ENCODE results near the gene RAC3.
A peak's percentile ranks its signal among the peaks of the same experiment; 100 is the strongest.

Gene RAC3

DNA sequence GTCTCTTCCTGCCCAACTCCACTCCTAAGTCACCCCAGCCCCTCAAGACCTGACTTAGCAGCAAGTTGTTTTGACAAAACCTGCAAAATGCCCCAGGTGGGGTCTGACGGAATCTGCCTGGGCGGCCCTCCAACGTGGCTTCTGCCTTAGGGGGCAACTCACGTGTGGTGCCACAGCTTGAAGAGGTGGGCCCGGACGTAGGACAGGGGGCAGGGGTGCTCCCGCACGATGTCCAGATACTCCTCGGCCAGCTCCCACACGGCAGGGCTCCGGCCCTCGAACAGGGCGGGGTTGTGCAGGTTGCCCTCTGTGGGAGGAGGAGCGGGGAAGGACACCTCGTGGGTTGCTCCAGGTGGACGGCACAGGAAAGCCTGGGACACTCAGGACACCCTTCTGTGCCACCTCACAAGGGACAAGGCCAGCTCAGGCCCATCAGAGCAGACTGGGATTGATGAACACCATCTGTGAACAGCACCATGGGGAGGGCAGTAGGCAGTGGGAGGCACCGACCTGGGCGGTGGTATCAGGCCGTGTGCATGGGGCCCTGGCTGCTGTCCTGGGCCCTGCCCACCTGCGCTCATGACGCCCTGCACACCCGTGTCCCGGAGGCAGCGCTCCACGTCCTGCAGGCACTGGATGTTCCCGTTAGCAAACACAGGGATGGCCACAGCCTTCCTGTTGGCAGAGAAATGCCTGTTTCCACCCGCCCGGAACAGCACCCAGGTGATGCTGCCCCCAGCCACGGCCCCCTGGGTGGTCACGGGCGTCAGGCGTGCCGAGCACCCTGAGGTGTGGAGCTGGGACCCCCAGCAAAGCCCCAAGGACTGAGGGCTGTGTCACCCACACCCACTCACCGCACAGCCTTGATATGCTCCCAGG is 29.8 kb downstream of the RAC3 start:
- peaks cover 62% of the 10 kb centered on the region for H3K36me3 ChIP-seq (ENCODE audit: control insufficient read depth, insufficient read depth, low read length)
- WGBS, 2 experiments (ENCODE audit: insufficient coverage in 2 of 2), result 93 to 95% methylated on average over 29 to 34 of the region's 34 CpGs
- no peak overlapping the region for H3K4me3 ChIP-seq (ENCODE audit: extremely low read depth, insufficient read depth, low read length, poor library complexity, severe bottlenecking)

DNA sequence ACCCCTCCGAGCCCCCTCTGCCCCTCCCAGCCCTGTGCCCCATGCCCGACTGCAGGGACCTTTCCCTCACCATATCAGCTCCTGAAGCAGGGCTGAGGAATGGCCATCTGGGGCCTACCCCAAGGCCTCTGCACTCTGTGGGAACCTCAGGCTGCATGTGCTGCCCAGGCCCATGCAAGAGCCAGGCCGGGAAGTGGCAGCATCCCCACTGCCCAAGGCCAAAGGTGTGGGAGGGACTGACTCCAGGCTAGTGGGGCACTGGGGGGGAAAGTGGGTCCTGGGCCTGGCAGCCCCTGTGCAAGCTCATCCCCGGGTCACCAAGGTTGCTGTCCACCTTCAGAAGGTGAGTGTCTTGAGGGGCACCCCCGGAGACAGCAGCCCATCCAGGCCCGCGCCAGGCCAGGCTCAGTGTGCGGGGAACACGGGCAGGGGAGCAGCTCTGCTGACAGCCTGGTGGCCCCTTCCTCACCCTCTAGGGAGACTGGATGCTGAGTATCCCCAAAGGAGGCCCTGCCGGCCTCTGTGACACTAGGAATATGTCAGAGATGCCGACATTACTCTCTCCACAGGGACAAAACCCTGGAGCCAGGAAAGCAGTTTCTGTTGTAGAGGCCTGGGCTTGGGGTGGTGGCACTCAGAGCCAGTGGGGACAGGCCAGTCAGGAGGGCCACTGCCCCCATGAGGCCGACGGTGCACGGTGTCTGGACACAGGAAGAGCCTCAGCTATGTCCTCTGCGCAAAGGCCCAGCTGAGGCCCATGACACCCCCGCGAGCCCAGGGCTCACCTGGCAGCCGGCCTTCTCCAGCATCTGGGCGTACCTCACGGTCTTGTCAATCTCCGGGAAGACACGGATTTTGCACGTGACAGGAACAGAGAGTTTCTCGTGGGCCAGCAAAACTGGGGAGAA is 30.9 kb downstream of the RAC3 start:
- Histone ChIP-seq H3K4me3 (ENCODE audit: extremely low read depth, insufficient read depth, low read length, poor library complexity, severe bottlenecking) (no peak overlapping the region), H3K4me1 (ENCODE audit: control insufficient read depth, insufficient read depth, low read length, poor library complexity, severe bottlenecking) (peaks cover 9% of the 10 kb centered on the region), H3K36me3 (ENCODE audit: control insufficient read depth, insufficient read depth, low read length) (peaks cover 52% of the 10 kb centered on the region), H3K27ac (ENCODE audit: low read depth, low read length, severe bottlenecking) (no peak overlapping the region), H3K9me3 (ENCODE audit: control insufficient read depth, low read length) (no peaks in the 10 kb centered on the region)
- WGBS, 2 experiments (ENCODE audit: insufficient coverage in 2 of 2), result 91 to 98% methylated on average over 19 to 22 of the region's 24 CpGs

More for the DNA sequence above, 29.8 kb downstream of the RAC3 start:
- Histone ChIP-seq H3K9me3 (ENCODE audit: control insufficient read depth, low read length) (no peaks in the 10 kb centered on the region), H3K4me1 (ENCODE audit: control insufficient read depth, insufficient read depth, low read length, poor library complexity, severe bottlenecking) (peaks cover 9% of the 10 kb centered on the region), H3K27ac (ENCODE audit: low read depth, low read length, severe bottlenecking) (no peak overlapping the region)

DNA sequence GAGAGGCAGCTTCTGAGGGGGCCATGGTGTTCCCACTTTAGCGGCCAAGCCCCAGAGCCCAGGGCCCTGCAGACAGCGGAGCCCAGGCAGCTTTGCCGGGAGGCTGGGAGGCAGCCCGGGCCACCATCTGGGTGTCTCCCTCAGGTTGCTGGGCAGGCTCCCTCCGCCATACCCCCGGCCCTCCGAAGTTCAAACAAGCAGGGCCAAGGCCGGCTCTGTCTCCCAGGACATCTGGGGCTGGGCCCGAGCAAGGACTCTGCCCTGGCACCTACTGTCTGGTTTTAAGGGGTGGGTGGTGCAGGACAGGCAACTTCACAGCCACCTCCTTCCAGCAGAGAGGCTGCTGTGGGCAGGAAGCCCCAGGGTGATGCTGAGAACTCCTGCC is 31.5 kb downstream of the RAC3 start:
- H3K36me3 ChIP-seq (ENCODE audit: control insufficient read depth, insufficient read depth, low read length), result peaks cover 46% of the 10 kb centered on the region
- no peaks in the 10 kb centered on the region for H3K9me3 ChIP-seq (ENCODE audit: control insufficient read depth, low read length)
- 96 to 98% methylated on average over 9 of the region's 9 CpGs for WGBS, 2 experiments (ENCODE audit: insufficient coverage in 2 of 2)
- no peak overlapping the region for H3K27ac ChIP-seq (ENCODE audit: low read depth, low read length, severe bottlenecking)
- H3K4me1 ChIP-seq (ENCODE audit: control insufficient read depth, insufficient read depth, low read length, poor library complexity, severe bottlenecking), result peaks cover 9% of the 10 kb centered on the region
- H3K4me3 ChIP-seq (ENCODE audit: extremely low read depth, insufficient read depth, low read length, poor library complexity, severe bottlenecking), result no peak overlapping the region

DNA sequence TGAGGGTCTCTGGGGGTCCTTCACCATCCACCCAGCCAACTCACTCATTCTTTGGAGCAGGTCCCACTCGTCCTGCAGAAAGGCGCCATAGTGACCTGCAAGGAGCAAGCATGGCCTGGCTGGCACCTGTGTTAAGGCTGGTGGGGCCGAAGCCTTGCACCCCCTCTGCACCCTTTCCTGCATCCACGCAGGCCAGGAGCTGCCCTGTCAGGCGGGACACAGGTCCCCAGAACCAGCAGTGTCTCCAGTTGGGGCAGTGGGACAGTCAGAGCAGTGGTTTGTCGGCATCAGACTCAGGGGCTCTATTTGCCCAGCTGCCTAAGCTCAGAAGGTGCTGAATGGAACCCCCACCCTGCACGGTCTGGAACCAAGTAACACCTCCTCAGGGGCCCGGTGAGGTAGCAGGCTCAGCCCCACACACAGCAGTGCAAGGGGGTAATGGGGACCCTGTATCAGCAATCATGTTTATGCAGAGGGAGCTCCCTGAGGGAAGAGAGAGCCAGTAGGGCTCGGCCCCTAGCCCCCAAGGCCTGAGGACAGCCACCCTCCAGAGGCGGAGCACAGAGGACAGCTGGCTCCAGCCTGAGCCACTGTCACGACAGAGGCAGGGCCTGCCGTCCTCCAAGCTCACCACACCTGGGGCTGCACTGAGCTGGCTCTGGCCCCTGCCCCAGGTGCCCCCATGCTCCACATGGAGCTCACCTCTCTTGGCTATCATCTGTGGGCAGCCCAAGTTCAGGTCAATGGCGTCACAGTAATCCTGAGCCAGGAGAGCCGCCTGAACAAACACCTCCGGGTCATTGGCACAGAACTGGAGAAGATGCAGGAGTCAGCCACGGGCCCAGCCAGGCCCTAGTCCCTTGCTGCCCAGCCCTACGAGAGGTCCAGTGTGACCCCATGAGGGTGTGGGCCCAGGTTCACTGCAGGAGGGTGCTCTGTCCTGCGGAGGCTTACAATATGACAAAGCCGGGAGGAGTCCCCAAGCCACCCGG is 32.2 kb downstream of the RAC3 start:
- 91 to 94% methylated on average over 19 to 20 of the region's 20 CpGs for WGBS, 2 experiments (ENCODE audit: insufficient coverage in 2 of 2)
- Histone ChIP-seq H3K36me3 (ENCODE audit: control insufficient read depth, insufficient read depth, low read length) (peaks cover 39% of the 10 kb centered on the region), H3K4me1 (ENCODE audit: control insufficient read depth, insufficient read depth, low read length, poor library complexity, severe bottlenecking) (peaks cover 9% of the 10 kb centered on the region), H3K9me3 (ENCODE audit: control insufficient read depth, low read length) (no peaks in the 10 kb centered on the region), H3K4me3 (ENCODE audit: extremely low read depth, insufficient read depth, low read length, poor library complexity, severe bottlenecking) (no peak overlapping the region), H3K27ac (ENCODE audit: low read depth, low read length, severe bottlenecking) (no peak overlapping the region)

DNA sequence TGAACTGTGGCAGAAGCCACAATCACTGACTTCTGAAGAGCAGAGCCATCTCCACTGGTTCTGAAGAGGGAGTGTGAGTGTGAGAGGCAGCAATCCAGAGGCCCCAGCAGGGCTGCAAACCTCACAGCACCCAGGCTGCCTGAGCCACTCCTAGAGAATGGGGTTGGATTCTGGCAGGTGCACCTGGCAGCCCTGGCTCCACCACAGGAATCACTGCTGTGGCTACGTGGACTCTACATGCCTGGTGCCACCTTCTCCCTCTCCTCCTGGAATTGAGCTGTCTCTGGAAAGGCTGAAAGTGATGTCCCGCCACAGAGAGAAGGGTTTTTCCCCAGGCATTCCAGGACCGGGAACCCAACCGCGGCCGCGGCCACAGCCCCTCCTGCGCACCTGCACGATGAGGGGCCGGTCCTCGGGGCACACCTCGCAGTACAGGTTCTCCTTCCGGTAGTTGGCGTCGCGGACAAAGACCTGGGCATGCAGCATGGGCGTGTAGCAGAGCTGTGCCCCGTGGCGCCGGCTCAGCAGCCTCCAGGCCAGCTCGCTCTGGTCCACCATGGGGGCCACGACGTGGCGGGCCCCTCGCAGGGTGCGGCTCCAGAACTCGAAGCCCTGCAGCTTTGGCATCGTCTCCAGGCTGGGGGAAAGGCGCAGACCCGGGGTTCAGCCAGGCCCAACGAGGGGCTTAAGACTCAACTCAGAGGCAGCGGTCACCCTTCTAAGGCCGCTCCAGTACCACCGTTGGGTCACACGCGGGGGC is 33.1 kb downstream of the RAC3 start:
- Histone ChIP-seq H3K36me3 (ENCODE audit: control insufficient read depth, insufficient read depth, low read length) (peaks cover 33% of the 10 kb centered on the region), H3K4me1 (ENCODE audit: control insufficient read depth, insufficient read depth, low read length, poor library complexity, severe bottlenecking) (peaks cover 9% of the 10 kb centered on the region), H3K9me3 (ENCODE audit: control insufficient read depth, low read length) (no peaks in the 10 kb centered on the region), H3K4me3 (ENCODE audit: extremely low read depth, insufficient read depth, low read length, poor library complexity, severe bottlenecking) (peak overlapping the region; percentile 66), H3K27ac (ENCODE audit: low read depth, low read length, severe bottlenecking) (no peak overlapping the region)
- 68 to 69% methylated on average over 34 to 36 of the region's 36 CpGs for WGBS, 2 experiments (ENCODE audit: insufficient coverage in 2 of 2)

DNA sequence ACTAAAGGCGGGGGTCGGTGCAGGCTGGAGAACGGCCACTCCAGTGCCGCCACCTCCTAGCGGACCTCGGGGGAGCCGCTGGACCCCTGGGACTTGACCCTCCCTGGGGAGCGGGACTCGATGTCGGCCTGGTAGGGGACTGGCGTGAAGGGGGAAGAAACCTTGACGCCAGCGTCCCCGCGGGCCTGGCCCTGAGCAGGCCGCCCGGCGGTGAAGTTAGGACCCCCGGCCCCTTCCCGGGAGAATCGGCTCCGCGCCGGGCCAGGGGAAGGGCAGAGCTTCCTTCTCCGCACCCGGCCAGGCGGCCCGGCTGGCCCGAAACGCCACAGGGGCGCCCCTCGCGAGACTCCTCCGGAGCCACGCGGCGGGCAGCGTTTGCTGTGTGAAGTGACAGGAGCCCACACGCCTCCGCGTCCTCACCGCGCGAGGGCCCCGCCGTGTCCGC is 33.7 kb downstream of the RAC3 start:
- 1 to 2% methylated on average over 34 to 43 of the region's 47 CpGs for WGBS, 2 experiments (ENCODE audit: insufficient coverage in 2 of 2)
- H3K27ac ChIP-seq (ENCODE audit: low read depth, low read length, severe bottlenecking), result no peak overlapping the region

DNA sequence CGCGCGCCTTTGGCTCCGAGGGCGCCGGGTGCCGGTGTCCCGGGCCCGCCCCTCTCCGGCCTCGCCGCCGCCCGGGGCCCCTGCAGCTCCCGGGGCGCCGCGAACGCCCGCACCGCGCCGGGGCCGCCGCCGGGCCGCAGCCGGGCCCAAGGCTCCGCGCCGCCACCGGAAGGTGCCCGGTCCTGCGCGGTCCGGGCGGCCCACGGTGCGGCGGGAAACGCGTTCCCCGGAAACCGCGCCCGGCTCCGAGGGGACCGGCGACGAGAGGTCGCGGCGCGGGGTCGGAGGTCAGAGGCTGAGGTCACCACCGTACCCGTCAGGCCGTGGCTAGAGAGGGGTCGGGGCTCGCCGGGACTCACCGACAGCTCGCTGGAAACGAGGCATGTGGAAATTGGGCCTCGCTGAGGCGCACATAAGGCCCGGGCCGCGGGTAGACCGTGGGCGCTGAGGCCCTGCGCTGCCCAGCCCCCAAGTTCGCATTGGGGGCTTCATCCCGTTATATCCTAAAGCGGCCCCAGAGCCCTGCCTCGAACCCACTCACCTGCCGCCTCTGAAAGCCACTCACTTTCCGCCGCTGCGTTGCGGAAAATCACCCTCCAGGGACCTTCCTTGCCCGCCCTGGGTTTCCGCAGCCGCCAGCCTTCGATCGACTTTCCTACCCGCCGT is 34.3 kb downstream of the RAC3 start, which contains the start of gene DUS1L:
DUS1L (minus strand) TSS at position 167 of the 666 bp plus-strand sequence. CDS start 745 bp downstream, outside the sequence.
- peak within 1 kb of the TSS; percentile 36 for H3K27ac ChIP-seq (ENCODE audit: low read depth, low read length, severe bottlenecking)
- no peaks in the 10 kb centered on the region for H3K9me3 ChIP-seq (ENCODE audit: control insufficient read depth, low read length)
- peaks cover 9% of the 10 kb centered on the region for H3K4me1 ChIP-seq (ENCODE audit: control insufficient read depth, insufficient read depth, low read length, poor library complexity, severe bottlenecking)
- 7 to 14% methylated on average over 67 to 88 of the region's 88 CpGs for WGBS, 2 experiments (ENCODE audit: insufficient coverage in 2 of 2)
- H3K4me3 ChIP-seq (ENCODE audit: extremely low read depth, insufficient read depth, low read length, poor library complexity, severe bottlenecking), result peak within 1 kb of the TSS; percentile 66
- peaks cover 25% of the 10 kb centered on the region for H3K36me3 ChIP-seq (ENCODE audit: control insufficient read depth, insufficient read depth, low read length)

More for the DNA sequence above, 33.7 kb downstream of the RAC3 start:
- Histone ChIP-seq H3K9me3 (ENCODE audit: control insufficient read depth, low read length) (no peaks in the 10 kb centered on the region), H3K36me3 (ENCODE audit: control insufficient read depth, insufficient read depth, low read length) (peaks cover 29% of the 10 kb centered on the region), H3K4me1 (ENCODE audit: control insufficient read depth, insufficient read depth, low read length, poor library complexity, severe bottlenecking) (peaks cover 9% of the 10 kb centered on the region), H3K4me3 (ENCODE audit: extremely low read depth, insufficient read depth, low read length, poor library complexity, severe bottlenecking) (peak overlapping the region; percentile 66)

DNA sequence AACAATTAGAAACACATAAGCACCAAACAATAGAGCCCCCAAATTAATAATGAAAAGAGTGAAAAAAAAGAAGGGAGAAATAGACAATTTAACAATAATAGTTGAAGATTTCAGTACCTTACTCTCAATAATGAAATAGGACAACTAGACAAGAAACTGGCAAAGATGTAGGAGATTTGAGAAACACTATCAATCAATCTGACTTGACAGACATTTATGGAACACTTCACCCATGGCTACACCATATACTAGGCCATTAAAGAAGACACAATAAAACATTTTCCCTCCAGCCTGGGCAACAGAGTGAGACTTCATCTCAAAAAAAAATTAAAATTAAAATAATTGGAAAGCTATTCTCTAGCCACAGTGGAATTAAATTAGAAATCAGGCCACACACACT is 39.1 kb downstream of the RAC3 start:
- no peak overlapping the region for H3K27ac ChIP-seq (ENCODE audit: low read depth, low read length, severe bottlenecking)
- no peaks in the 10 kb centered on the region for H3K9me3 ChIP-seq (ENCODE audit: control insufficient read depth, low read length)
- H3K36me3 ChIP-seq (ENCODE audit: control insufficient read depth, insufficient read depth, low read length), result no peaks in the 10 kb centered on the region

DNA sequence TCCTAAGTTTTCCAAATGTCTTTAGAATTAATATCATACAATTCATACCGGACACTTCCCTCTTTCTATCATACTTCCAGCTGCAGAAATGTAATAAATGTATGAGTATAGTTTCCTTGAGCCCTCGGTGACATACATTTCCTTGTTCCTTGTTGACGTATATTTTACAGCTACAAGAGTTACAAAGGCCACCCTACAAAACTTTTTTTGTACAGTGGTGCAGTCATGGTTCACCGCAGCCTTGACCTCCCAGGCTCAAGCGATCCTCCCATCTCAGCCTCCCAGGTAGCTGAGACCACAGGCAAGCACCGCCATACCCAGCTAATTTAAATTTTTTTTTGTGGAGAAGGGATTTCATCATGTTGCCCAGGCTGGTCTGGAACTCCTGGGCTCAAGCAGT is 41.3 kb downstream of the RAC3 start:
- no peaks in the 10 kb centered on the region for H3K9me3 ChIP-seq (ENCODE audit: control insufficient read depth, low read length)
- no peak overlapping the region for H3K4me3 ChIP-seq (ENCODE audit: extremely low read depth, insufficient read depth, low read length, poor library complexity, severe bottlenecking)
- H3K27ac ChIP-seq (ENCODE audit: low read depth, low read length, severe bottlenecking), result no peak overlapping the region
- peaks cover 5% of the 10 kb centered on the region for H3K36me3 ChIP-seq (ENCODE audit: control insufficient read depth, insufficient read depth, low read length)
- no peaks in the 10 kb centered on the region for H3K4me1 ChIP-seq (ENCODE audit: control insufficient read depth, insufficient read depth, low read length, poor library complexity, severe bottlenecking)
- WGBS, 2 experiments (ENCODE audit: insufficient coverage in 2 of 2), result 80 to 84% methylated on average over 2 to 3 of the region's 6 CpGs

More for the DNA sequence above, 39.1 kb downstream of the RAC3 start:
- Histone ChIP-seq H3K4me1 (ENCODE audit: control insufficient read depth, insufficient read depth, low read length, poor library complexity, severe bottlenecking) (peaks cover 4% of the 10 kb centered on the region), H3K4me3 (ENCODE audit: extremely low read depth, insufficient read depth, low read length, poor library complexity, severe bottlenecking) (no peak overlapping the region)

All from mesodermal cell (in vitro differentiated cells).